Measurements from ENCODE around the gene NCOA1.

DNA sequence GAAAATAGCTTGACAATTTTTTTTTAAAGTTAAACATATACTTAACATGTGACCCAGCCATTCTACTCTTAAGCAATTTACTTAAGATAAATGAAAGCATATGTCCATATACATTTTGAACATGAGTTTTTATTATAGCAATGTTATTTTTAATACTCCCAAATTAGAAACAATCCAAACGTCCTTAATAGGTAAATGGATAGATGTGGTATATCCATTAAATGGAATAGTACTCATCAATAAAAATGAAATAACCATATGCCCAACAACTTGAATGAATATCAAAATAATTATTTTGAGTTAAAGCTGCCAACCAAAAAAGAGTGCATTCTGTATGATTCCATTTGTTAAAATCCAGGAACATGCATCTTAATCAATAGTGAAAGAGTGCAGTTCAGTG, 29.1 kb downstream of the NCOA1 start:
- no peak for TF ChIP-seq EZH2 (IDR thresholded peaks at IDR 0.05; ENCODE audit: borderline replicate concordance, low read depth, low read length, poor library complexity, severe bottlenecking)
- TF ChIP-seq, protein P1, sequence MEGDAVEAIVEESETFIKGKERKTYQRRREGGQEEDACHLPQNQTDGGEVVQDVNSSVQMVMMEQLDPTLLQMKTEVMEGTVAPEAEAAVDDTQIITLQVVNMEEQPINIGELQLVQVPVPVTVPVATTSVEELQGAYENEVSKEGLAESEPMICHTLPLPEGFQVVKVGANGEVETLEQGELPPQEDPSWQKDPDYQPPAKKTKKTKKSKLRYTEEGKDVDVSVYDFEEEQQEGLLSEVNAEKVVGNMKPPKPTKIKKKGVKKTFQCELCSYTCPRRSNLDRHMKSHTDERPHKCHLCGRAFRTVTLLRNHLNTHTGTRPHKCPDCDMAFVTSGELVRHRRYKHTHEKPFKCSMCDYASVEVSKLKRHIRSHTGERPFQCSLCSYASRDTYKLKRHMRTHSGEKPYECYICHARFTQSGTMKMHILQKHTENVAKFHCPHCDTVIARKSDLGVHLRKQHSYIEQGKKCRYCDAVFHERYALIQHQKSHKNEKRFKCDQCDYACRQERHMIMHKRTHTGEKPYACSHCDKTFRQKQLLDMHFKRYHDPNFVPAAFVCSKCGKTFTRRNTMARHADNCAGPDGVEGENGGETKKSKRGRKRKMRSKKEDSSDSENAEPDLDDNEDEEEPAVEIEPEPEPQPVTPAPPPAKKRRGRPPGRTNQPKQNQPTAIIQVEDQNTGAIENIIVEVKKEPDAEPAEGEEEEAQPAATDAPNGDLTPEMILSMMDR (conservative IDR thresholded peaks at IDR 0.05; ENCODE audit: low read depth, low read length): no peak

Measured in A673 (cell line).